Caco-2 (cell line): ENCODE results near the gene GJA8. TPM values are rescaled to one million over a fixed set of nuclear protein-coding genes. Genes with fewer than 3 reads are reported as not detected.
"Not testable (repeated sequence)": the region's sequence is repeated elsewhere in the genome, so short reads cannot be mapped to it uniquely, and the experiment has no call there.

Source experiments
- Bru-seq: library from RNA; stranded (reverse); fragments of 400-500 nt; gene quantifications from one replicate; lab custom pipeline; 2021; lab: Mats Ljungman, UMichigan
- BruChase-seq, 2 experiments: library from RNA; stranded (reverse); fragments of 400-500 nt; gene quantifications; one replicate each; lab custom pipeline; 2021; lab: Mats Ljungman, UMichigan
- BruUV-seq: library from RNA; stranded (reverse); fragments of 400-500 nt; replicated peaks from 2 replicates; lab custom pipeline; 2021; lab: Mats Ljungman, UMichigan
- CTCF ChIA-PET: fragments of 300-600 bp; sonication (Branson Sonifier 250); formaldehyde crosslinking; loops from one replicate; lab custom pipeline; 2022; ENCODE audit warnings: antibody characterized with exemption; lab: Charles Lee
- POLR2A ChIA-PET: fragments of 300-600 bp; sonication (Branson Sonifier 250); formaldehyde crosslinking; loops from one replicate; lab custom pipeline; 2022; ENCODE audit warnings: antibody characterized with exemption; lab: Charles Lee
- DNase-seq, 2 experiments: peaks; one replicate each; pipeline versions ENCODE4 v3.0.0 to v3.0.0-alpha.2; 2020 to 2022
- H3K27me3 ChIP-seq: replicated peaks from 2 replicates; pipeline ENCODE4 v1.6.0; 2011; ENCODE audit warnings: low read length; ENCODE audit not compliant: control insufficient read depth, insufficient read depth
- H3K36me3 ChIP-seq: 2 replicates; pipeline ENCODE4 v1.5.1; 2011; ENCODE audit warnings: low read length; ENCODE audit not compliant: control insufficient read depth, insufficient read depth
- H3K4me1 ChIP-seq: fragments of 250-450 bp; sonication (Bioruptor Pico); 2 replicates; pipeline ENCODE4 v1.5.1; 2020; ENCODE audit warnings: mild to moderate bottlenecking
- H3K4me3 ChIP-seq: 2 replicates; pipeline ENCODE4 v1.5.1; 2011; ENCODE audit warnings: low read depth, mild to moderate bottlenecking, control low read depth, low read length
- H3K9me3 ChIP-seq: fragments of 250-450 bp; sonication (Bioruptor Pico); 2 replicates; pipeline ENCODE4 v1.5.1; 2020; ENCODE audit warnings: mild to moderate bottlenecking, moderate library complexity
- H3K27ac Mint-ChIP-seq: one replicate; pipeline ENCODE4 v1.8.0; 2022; ENCODE audit warnings: mixed read lengths; ENCODE audit not compliant: unreplicated experiment
- H3K27me3 Mint-ChIP-seq: one replicate; pipeline ENCODE4 v1.8.0; 2022; ENCODE audit warnings: mixed read lengths; ENCODE audit not compliant: insufficient read depth, unreplicated experiment
- H3K36me3 Mint-ChIP-seq: one replicate; pipeline ENCODE4 v1.8.0; 2022; ENCODE audit warnings: mild to moderate bottlenecking, mixed read lengths; ENCODE audit not compliant: insufficient read depth, unreplicated experiment
- H3K4me1 Mint-ChIP-seq: one replicate; pipeline ENCODE4 v1.8.0; 2022; ENCODE audit warnings: low read depth, mixed read lengths; ENCODE audit not compliant: unreplicated experiment
- H3K4me3 Mint-ChIP-seq: one replicate; pipeline ENCODE4 v1.8.0; 2022; ENCODE audit warnings: mild to moderate bottlenecking, moderate library complexity, mixed read lengths; ENCODE audit not compliant: unreplicated experiment
- H3K9me3 Mint-ChIP-seq: one replicate; pipeline ENCODE4 v1.8.0; 2022; ENCODE audit warnings: mixed read lengths; ENCODE audit not compliant: unreplicated experiment
- intact Hi-C: fragments of 100-400 bp; cut with micrococcal nuclease; formaldehyde crosslinking; loops from one replicate; pipeline ENCODE4 v1.10.0; 2022; ENCODE audit not compliant: unreplicated experiment
- long read RNA-seq: library from polyadenylated mRNA; stranded (forward); transcript quantifications from one replicate; pipeline ENCODE4 v2.0.0, GENCODE V29; 2022
- total RNA-seq: library from RNA; stranded (reverse); gene quantifications from 2 replicates; pipeline ENCODE4 v1.2.3, GENCODE V29; 2022
- TF ChIP-seq, protein P1 (sequence below), 2 experiments: fragments of 200-600 bp in 1 of 2; IDR thresholded peaks; 1 replicate in 1 of 2; 2 replicates in 1 of 2; pipeline versions ENCODE4 v1.5.1 to v1.8.0; 2011 to 2022; ENCODE audit warnings: antibody characterized with exemption in 1 of 2, control low read depth in 1 of 2, inconsistent platforms in 1 of 2, low read depth in 1 of 2, low read length in 1 of 2, mild to moderate bottlenecking in 1 of 2, moderate library complexity in 1 of 2; ENCODE audit not compliant: insufficient read depth in 1 of 2, severe bottlenecking in 1 of 2, unreplicated experiment in 1 of 2

Gene GJA8
- not detected in 2 replicates for total RNA-seq
- not detected for Bru-seq, nascent RNA
- not detected for BruChase-seq, experiment 1, labeled RNA remaining after a 2-hour chase
- BruChase-seq, experiment 2, labeled RNA remaining after a 6-hour chase = not detected
- long read RNA-seq = 0 reads

DNA sequence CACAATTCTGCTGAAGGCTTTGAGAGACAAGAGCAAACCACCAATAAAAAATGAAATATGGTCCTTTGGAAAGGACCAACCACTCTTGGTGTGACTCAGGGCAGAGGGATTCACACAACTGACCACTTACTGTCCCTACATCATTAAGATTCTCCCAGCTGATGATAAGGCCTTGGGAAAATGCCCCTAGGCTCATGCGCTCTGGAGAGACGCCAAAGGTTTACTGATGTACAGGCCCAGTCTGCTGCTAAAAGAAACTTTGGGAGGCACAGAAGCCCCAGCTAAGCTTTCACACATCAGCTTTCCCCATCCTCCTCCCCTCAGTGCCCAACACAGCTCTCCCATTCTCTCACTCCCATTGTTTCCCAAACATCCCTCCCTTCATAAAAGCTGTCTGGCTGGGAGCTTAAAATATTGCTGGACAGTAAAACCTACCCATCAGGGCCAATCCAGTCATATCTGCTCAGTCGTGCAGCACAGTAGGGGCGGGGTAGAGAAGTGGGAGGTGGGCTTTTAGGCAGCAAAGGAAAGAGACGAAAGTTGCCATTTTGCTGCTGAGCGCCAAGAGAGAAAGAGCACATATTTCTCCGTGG lies at the start of gene GJA8:
GJA8 (plus strand) TSS at position 543 of the 593 bp plus-strand sequence. CDS start 5,161 bp downstream, outside the sequence.
- Histone ChIP-seq H3K9me3 (no peaks in the 10 kb centered on the region), H3K27me3 (no peaks in the 10 kb centered on the region), H3K36me3 (no peaks in the 10 kb centered on the region), H3K4me1 (no peaks in the 10 kb centered on the region), H3K4me3 (no peak within 1 kb of the TSS)
- Mint-ChIP-seq H3K27me3 (peaks cover 5% of the 10 kb centered on the region), H3K4me3 (no peak within 1 kb of the TSS), H3K36me3 (no peaks in the 10 kb centered on the region), H3K27ac (no peak within 1 kb of the TSS), H3K4me1 (no peaks in the 10 kb centered on the region), H3K9me3 (no peaks in the 10 kb centered on the region)
- intact Hi-C loops = no loop called here
- ChIA-PET POLR2A (no interaction called here), CTCF (interaction anchor here (0.8 kb wide), 1 partner anchor 10 kb away, joined by 3 read pairs; no protein-coding TSS in a partner anchor)
- DNase-seq = no peak
- TF ChIP-seq, protein P1, sequence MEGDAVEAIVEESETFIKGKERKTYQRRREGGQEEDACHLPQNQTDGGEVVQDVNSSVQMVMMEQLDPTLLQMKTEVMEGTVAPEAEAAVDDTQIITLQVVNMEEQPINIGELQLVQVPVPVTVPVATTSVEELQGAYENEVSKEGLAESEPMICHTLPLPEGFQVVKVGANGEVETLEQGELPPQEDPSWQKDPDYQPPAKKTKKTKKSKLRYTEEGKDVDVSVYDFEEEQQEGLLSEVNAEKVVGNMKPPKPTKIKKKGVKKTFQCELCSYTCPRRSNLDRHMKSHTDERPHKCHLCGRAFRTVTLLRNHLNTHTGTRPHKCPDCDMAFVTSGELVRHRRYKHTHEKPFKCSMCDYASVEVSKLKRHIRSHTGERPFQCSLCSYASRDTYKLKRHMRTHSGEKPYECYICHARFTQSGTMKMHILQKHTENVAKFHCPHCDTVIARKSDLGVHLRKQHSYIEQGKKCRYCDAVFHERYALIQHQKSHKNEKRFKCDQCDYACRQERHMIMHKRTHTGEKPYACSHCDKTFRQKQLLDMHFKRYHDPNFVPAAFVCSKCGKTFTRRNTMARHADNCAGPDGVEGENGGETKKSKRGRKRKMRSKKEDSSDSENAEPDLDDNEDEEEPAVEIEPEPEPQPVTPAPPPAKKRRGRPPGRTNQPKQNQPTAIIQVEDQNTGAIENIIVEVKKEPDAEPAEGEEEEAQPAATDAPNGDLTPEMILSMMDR (IDR thresholded peaks at IDR 0.05; ENCODE audit: insufficient read depth in 1 of 2, low read depth in 1 of 2, low read length in 1 of 2, severe bottlenecking in 1 of 2, unreplicated experiment in 1 of 2) = no peak
- BruUV-seq = no TSS peak

DNA sequence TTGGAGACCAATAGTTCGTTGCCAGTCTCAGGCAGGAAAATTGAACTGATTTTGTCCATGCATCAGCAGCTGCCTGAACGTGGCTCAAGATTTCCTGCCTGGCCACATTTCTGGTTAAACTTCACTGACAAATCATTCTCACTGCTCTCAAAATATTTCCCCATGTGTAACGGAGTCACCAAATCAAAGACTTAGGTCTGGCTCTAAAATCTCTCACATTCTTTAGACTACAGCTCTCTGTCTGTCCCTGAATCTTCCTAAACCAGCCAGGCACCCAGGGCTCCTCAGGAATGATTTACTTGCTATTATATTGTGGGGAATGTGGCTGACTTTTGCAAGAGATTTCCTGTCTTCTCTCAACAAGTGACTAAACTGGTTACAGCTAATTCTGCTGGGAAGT lies 49.2 kb upstream of the GJA8 start:
- no peaks in the 10 kb centered on the region for H3K27me3 Mint-ChIP-seq
- Histone ChIP-seq H3K4me1 (peaks cover 22% of the 10 kb centered on the region), H3K36me3 (no peaks in the 10 kb centered on the region), H3K4me3 (no peak overlapping the region), H3K27me3 (no peaks in the 10 kb centered on the region), H3K9me3 (no peaks in the 10 kb centered on the region)
- intact Hi-C loops = no loop called here
- POLR2A ChIA-PET = interaction anchor here (0.5 kb wide), 1 partner anchor 254 kb away, joined by 11 read pairs; no protein-coding TSS in a partner anchor
- BruUV-seq = no TSS peak
- DNase-seq = peak in 1 of 2 experiments; percentile 17
- peaks cover 10% of the 10 kb centered on the region for H3K9me3 Mint-ChIP-seq
- H3K36me3 Mint-ChIP-seq = no peaks in the 10 kb centered on the region
- TF ChIP-seq, protein P1 (IDR thresholded peaks at IDR 0.05; ENCODE audit: insufficient read depth in 1 of 2, low read depth in 1 of 2, low read length in 1 of 2, severe bottlenecking in 1 of 2, unreplicated experiment in 1 of 2) = no peak
- peaks cover 19% of the 10 kb centered on the region for H3K4me1 Mint-ChIP-seq
- H3K27ac Mint-ChIP-seq = no peak overlapping the region
- CTCF ChIA-PET = no interaction called here
- no peak overlapping the region for H3K4me3 Mint-ChIP-seq

DNA sequence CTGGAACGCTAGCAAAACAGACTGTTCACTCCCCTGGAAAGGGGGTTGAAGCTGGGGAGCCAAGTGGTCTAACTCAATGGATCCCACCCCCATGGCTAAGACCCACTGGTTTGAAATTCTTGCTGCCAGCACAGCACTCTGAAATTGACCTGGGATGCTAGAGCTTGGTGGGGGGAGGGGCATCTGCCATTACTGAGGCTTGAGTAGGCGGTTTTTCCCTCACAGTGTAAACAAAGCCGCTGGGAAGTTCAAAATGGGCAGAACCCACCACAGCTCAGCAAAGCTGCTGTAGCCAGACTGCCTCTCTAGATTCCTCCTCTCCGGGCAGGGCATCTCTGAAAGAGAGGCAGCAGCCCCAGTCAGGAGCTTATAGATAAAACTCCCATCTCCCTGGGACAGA lies 47.6 kb upstream of the GJA8 start:
- H3K27ac Mint-ChIP-seq, H3K36me3 Mint-ChIP-seq, intact Hi-C loops, H3K27me3 Mint-ChIP-seq, DNase-seq, BruUV-seq, CTCF ChIA-PET, H3K4me3 Mint-ChIP-seq, H3K36me3 ChIP-seq, H3K27me3 ChIP-seq, H3K4me3 ChIP-seq, POLR2A ChIA-PET, H3K9me3 Mint-ChIP-seq, H3K9me3 ChIP-seq: not testable (repeated sequence)
- peaks cover 22% of the 10 kb centered on the region for H3K4me1 ChIP-seq
- H3K4me1 Mint-ChIP-seq = peaks cover 19% of the 10 kb centered on the region

DNA sequence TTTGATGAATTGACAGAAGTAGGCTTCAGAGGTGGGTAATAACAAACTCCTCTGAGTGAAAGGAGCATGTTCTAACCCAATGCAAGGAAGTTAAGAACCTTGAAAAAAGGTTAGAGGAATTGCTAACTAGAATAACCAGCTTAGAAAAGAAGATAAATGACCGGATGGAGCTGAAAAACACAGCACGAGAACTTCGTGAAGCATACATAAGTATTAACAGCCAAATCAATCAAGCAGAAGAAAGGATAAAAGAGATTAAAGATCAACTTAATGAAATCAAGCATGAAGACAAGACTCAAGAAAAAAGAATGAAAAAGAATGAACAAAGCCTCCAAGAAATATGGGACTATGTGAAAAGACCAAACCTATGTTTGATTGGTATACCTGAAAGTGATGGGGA lies 46.6 kb upstream of the GJA8 start:
- H3K4me3 Mint-ChIP-seq, H3K36me3 ChIP-seq, POLR2A ChIA-PET, H3K27me3 ChIP-seq, H3K9me3 Mint-ChIP-seq, H3K36me3 Mint-ChIP-seq, intact Hi-C loops, BruUV-seq, DNase-seq, H3K27ac Mint-ChIP-seq, CTCF ChIA-PET, H3K4me3 ChIP-seq, H3K27me3 Mint-ChIP-seq, H3K9me3 ChIP-seq: not testable (repeated sequence)
- H3K4me1 Mint-ChIP-seq = peaks cover 13% of the 10 kb centered on the region
- H3K4me1 ChIP-seq = peaks cover 19% of the 10 kb centered on the region

DNA sequence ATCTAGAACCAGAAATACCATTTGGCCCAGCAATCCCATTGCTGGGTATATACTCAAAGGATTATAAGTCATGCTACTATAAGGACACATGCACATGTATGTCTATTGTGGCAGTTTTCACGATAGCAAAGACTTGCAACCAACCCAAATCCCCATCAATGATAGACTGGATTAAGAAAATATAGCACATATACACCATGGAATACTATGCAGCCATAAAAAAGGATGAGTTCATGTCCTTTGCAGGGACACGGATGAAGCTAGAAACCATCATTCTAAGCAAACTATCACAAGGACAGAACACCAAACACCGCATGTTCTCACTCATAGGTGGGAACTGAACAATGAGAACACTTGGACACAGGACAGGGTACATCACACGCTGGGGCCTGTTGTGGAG lies 35.4 kb upstream of the GJA8 start:
- H3K27ac Mint-ChIP-seq, H3K36me3 Mint-ChIP-seq, H3K36me3 ChIP-seq, POLR2A ChIA-PET, H3K9me3 Mint-ChIP-seq, H3K9me3 ChIP-seq, CTCF ChIA-PET, H3K4me3 Mint-ChIP-seq, H3K4me3 ChIP-seq, H3K27me3 Mint-ChIP-seq, H3K4me1 ChIP-seq, H3K4me1 Mint-ChIP-seq, intact Hi-C loops, DNase-seq, H3K27me3 ChIP-seq, BruUV-seq: not testable (repeated sequence)
